Fibroblast of skin of left biceps (primary cell): ENCODE measurements around the gene ZNF140.

ENCODE experiments used
- DNase-seq, 2 experiments: peaks; one replicate each; pipeline ENCODE4 v3.0.0-alpha.2; 2013; ENCODE audit warnings: low read depth in 2 of 2

Gene ZNF140

DNA sequence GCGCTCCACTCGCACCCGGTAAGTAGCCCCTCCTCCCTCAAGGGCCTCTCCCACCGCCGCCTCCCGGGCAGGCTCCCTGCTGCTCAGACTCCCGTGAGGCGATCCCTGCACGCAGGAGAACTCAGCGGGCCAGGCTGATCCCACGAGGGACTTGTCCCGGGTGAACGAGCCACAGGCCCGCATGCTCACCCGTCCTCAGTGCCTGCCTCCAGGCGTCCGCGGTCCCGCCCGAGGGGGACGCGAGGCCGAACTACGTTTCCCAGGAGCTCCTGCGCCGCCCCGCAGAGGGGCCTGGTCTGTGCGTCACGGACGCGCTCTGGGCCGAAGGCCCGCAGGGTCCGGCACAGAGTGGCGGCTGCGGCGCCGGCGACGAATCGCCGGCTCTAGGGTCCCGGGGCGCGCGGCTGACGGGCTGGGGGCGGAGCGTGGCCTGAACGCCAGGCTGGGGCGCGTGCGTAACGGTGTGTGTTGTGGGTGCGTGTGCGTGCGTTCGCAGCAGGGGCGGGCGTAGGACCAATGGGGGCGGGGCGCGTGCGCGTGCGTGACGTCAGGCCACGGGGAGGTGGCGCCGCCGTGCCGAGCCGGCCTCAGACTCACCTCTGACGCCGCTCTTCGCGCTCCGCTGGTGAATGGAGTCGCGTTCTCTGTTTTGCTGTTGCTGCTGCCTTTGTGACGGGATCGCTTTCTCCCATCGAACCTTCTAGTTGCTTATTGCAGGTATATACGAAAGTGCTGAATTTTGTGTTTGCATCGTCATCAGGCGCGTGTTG, 49.5 kb downstream of the ZNF140 start, which contains the start of the genes ZNF10 and ZNF891:
Gene ZNF10 (plus strand): TSS at position 590 of the 770 bp plus-strand sequence. CDS start 13,866 bp downstream, outside the sequence.
Gene ZNF891 (minus strand): TSS at position 237 of the 770 bp plus-strand sequence. CDS start 8,356 bp downstream, outside the sequence.
- DNase-seq: peak; percentile 92

DNA sequence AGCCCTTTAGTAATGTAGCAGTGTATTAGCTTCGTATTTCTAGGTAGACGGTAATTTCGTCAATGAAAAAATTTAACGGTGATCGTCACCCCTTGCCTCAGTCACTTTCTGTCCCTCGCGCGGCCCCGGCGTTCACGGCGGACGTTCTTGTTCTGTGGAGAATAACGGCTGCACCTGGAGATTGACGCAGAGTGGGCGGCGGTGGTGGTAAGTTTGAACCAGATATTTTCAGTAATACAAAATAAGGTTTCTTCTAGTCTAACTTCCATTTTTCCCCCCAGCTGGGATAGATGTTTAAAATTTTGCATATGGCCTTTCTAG, 50.0 kb downstream of the ZNF140 start:
- no peak for DNase-seq

DNA sequence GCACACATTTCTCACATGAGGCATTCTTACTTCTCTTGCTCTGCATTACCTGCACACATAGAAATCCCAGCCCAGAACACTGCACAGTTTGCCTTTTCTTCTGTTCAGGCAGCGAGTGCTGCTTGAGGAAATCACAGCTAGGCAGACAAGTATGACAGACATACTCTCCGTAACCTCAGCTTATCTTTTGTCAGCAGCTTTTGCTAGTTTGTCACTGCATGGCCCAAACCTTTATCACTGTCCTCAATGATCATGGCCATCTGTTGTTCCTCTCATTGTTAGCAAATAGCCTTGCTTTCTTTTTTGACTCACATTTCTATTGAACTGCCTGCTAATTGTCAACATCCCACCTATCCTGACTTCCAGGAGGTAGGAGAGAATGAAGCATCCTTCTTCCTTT, 55.0 kb downstream of the ZNF140 start:
- DNase-seq: no peak

DNA sequence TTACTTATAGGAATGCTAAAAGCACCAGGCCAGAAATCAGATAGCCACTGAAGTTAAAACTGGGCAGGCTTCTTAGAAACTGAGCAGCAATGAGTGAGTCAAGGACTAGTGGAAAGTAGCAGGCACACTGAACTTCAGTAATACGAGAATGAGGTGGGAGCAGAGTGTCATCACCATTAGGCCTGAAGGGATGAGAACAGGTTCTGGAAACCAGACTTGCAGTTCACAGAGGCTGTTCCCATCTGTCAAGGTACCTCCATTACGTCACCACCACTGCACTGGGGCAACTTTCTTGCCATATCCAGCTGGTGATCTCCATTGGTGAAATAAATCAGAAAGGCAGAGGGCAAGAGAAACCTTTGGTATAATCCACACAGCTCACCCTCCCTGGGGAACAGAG, 65.3 kb downstream of the ZNF140 start:
- no peak for DNase-seq

DNA sequence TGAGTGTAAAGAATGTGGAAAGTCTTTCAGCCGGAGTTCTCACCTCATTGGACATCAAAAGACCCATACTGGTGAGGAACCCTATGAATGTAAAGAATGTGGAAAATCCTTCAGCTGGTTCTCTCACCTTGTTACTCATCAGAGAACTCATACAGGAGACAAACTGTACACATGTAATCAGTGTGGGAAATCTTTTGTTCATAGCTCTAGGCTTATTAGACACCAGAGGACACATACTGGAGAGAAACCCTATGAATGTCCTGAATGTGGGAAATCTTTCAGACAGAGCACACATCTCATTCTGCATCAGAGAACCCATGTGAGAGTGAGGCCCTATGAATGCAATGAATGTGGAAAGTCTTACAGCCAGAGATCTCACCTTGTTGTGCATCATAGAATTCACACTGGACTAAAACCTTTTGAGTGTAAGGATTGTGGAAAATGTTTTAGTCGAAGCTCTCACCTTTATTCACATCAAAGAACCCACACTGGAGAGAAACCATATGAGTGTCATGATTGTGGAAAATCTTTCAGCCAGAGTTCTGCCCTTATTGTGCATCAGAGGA, 75.5 kb downstream of the ZNF140 start:
- no peak for DNase-seq
